Measurements from ENCODE around the gene ICA1. TPM values are rescaled to one million over a fixed set of nuclear protein-coding genes. Genes with fewer than 3 reads are reported as not detected.

The ICA1 gene
- total RNA-seq, 1 experiment from 2014 or later, result 28.8 TPM

- no CpG with 5 or more reads among the region's 8 CpGs for WGBS (ENCODE audit: extremely low coverage, insufficient read length, low lambda C conversion rate)
- no peak overlapping the region for H2BK15ac ChIP-seq (ENCODE audit: low read depth, low read length)
- no peak overlapping the region for H3K14ac ChIP-seq (ENCODE audit: insufficient read depth, low read length)
- H3K79me1 ChIP-seq (ENCODE audit: insufficient read depth, low read depth, low read length, poor library complexity, severe bottlenecking), result no peaks in the 10 kb centered on the region
- H2AK5ac ChIP-seq (ENCODE audit: insufficient read length, low read length), result no peak overlapping the region
- H3K23me2 ChIP-seq (ENCODE audit: insufficient read length, low read depth, low read length, poor library complexity, severe bottlenecking), result no peaks in the 10 kb centered on the region
- no peak overlapping the region for H2BK5ac ChIP-seq (ENCODE audit: insufficient read length, low read length)
- DNase-seq, result no peak
- no peak overlapping the region for H3K4me2 ChIP-seq (ENCODE audit: insufficient read depth, insufficient read length, low read length)
- peaks cover 0 to 6% (median 6%) of the 10 kb centered on the region in 3 experiments; a peak in 3 of 7 replicates for H3K36me3 Mint-ChIP-seq (ENCODE audit: insufficient read depth in 1 of 3, low read depth in 3 of 3)
- no peaks in the 10 kb centered on the region for H3K79me2 ChIP-seq (ENCODE audit: insufficient read depth, low read length)
- no peak overlapping the region for H3K4me3 Mint-ChIP-seq
- no peak overlapping the region for H4K91ac ChIP-seq (ENCODE audit: insufficient read length, low read depth, low read length)
- H2BK120ac ChIP-seq (ENCODE audit: low read depth, low read length, poor library complexity, severe bottlenecking), result no peak overlapping the region
- H3K9me3 ChIP-seq (ENCODE audit: control insufficient read depth, low read depth, low read length), result no peaks in the 10 kb centered on the region
- H4K20me1 ChIP-seq (ENCODE audit: control insufficient read depth, insufficient read depth, insufficient read length), result no peaks in the 10 kb centered on the region
- H3K23ac ChIP-seq (ENCODE audit: insufficient read length, low read depth, low read length), result no peak overlapping the region
- no peaks in the 10 kb centered on the region for H3K27me3 ChIP-seq (ENCODE audit: insufficient read depth, low read length)
- H3K4me1 ChIP-seq (ENCODE audit: insufficient read depth, low read length), result no peaks in the 10 kb centered on the region
- peaks cover 10 to 14% of the 10 kb centered on the region in 2 experiments for H3K4me1 Mint-ChIP-seq
- no peak overlapping the region for H2AFZ ChIP-seq (ENCODE audit: low read length)
- H3T11ph ChIP-seq (ENCODE audit: low read length), result no peak overlapping the region
- no peak overlapping the region for H4K5ac ChIP-seq (ENCODE audit: insufficient read length, low read depth, low read length)
- H3K18ac ChIP-seq (ENCODE audit: insufficient read length, low read depth, low read length), result no peak overlapping the region
- no peak overlapping the region for H3K27ac ChIP-seq (ENCODE audit: insufficient read length, low read depth, low read length)
- H3K27ac Mint-ChIP-seq, result peak overlapping the region in 1 of 3 experiments; percentile 78; a peak in 2 of 7 replicates
- no peaks in the 10 kb centered on the region; a peak in 1 of 5 replicates for H3K9me3 Mint-ChIP-seq
- H3K27me3 Mint-ChIP-seq (ENCODE audit: low read depth), result no peaks in the 10 kb centered on the region
- H2BK20ac ChIP-seq (ENCODE audit: low read depth, low read length, poor library complexity, severe bottlenecking), result no peak overlapping the region
- TF ChIP-seq CTCF (conservative IDR thresholded peaks at IDR 0.05), result no peak
- H2BK12ac ChIP-seq (ENCODE audit: insufficient read length, low read depth, low read length), result no peak overlapping the region
- no peak overlapping the region for H4K8ac ChIP-seq (replicated peaks; ENCODE audit: insufficient read length, low read depth, low read length)
- no peak overlapping the region for H3K9ac ChIP-seq (ENCODE audit: extremely low read depth, insufficient read length, low read length)
- H3K56ac ChIP-seq (ENCODE audit: insufficient read length, low read depth, low read length), result no peak overlapping the region
- no peak overlapping the region for H3K4ac ChIP-seq (ENCODE audit: low read depth, low read length)
Observed at GRCh38 chr7:8125680-8126444, 136.1 kb downstream of the ICA1 start.

Data from H9 (cell line).